HG02938 (cell line): ENCODE measurements around the gene ARPC1A.
"Not testable (repeated sequence)": the region's sequence is repeated elsewhere in the genome, so short reads cannot be mapped to it uniquely, and the experiment has no call there.

Experiments used
- ATAC-seq: cut with Tn5 transposase; IDR thresholded peaks from one replicate; pipeline ENCODE4 v1.9.1; 2021; ENCODE audit warnings: mild to moderate bottlenecking, moderate library complexity; ENCODE audit not compliant: unreplicated experiment

Gene ARPC1A

GRCh38 chr7:99314504-99314903 is 11.2 kb upstream of the ARPC1A start:
- ATAC-seq = no peak

- no peak for ATAC-seq
Measured at GRCh38 chr7:99320371-99320770, 5.3 kb upstream of the ARPC1A start.

GRCh38 chr7:99322659-99323058 is 3.0 kb upstream of the ARPC1A start:
- not testable (repeated sequence) for ATAC-seq

- ATAC-seq = no peak
Measured at GRCh38 chr7:99324559-99324958, 1.1 kb upstream of the ARPC1A start.

GRCh38 chr7:99325001-99325493 is 651 bp upstream of the ARPC1A start:
- no peak for ATAC-seq

- peak; percentile 10 for ATAC-seq
Measured at GRCh38 chr7:99326408-99326782, 697 bp downstream of the ARPC1A start.

- not testable (repeated sequence) for ATAC-seq
Measured at GRCh38 chr7:99330314-99330961, 4.7 kb downstream of the ARPC1A start.

GRCh38 chr7:99331002-99331401 is 5.3 kb downstream of the ARPC1A start:
- no peak for ATAC-seq

GRCh38 chr7:99339595-99339994 is 13.9 kb downstream of the ARPC1A start:
- no peak for ATAC-seq

GRCh38 chr7:99340659-99341058 is 15.0 kb downstream of the ARPC1A start:
- no peak for ATAC-seq

- no peak for ATAC-seq
Measured at GRCh38 chr7:99344061-99344647, 18.5 kb downstream of the ARPC1A start.

- not testable (repeated sequence) for ATAC-seq
Measured at GRCh38 chr7:99350641-99351040, 24.9 kb downstream of the ARPC1A start.

- no peak for ATAC-seq
Measured at GRCh38 chr7:99352247-99352646, 26.5 kb downstream of the ARPC1A start.

GRCh38 chr7:99355098-99355497 is 29.4 kb downstream of the ARPC1A start:
- ATAC-seq = no peak

- ATAC-seq = no peak
Measured at GRCh38 chr7:99357701-99358490, 32.2 kb downstream of the ARPC1A start.

GRCh38 chr7:99358521-99358920 is 32.8 kb downstream of the ARPC1A start:
- not testable (repeated sequence) for ATAC-seq

- no peak for ATAC-seq
Measured at GRCh38 chr7:99359465-99360154, 33.9 kb downstream of the ARPC1A start.

- ATAC-seq = no peak
Measured at GRCh38 chr7:99362801-99363200, 37.1 kb downstream of the ARPC1A start.

GRCh38 chr7:99363286-99363685 is 37.6 kb downstream of the ARPC1A start:
- no peak for ATAC-seq

GRCh38 chr7:99365318-99366141 is 39.8 kb downstream of the ARPC1A start:
- ATAC-seq = no peak
